Measurements from ENCODE around the gene DHX16. TPM values are rescaled to one million over a fixed set of nuclear protein-coding genes. Genes with fewer than 3 reads are reported as not detected.

Gene DHX16
- total RNA-seq, 1 experiment from 2014 or later = 34.8 TPM

- H3K36me3 Mint-ChIP-seq (ENCODE audit: insufficient read depth in 1 of 3, low read depth in 3 of 3) = peaks cover 16 to 71% (median 57%) of the 10 kb centered on the region in 3 experiments; a peak in 6 of 7 replicates
These were observed 32.3 kb downstream of the DHX16 start for GRCh38 chr6:30640481-30640880.

More at GRCh38 chr6:30640481-30640880, 32.3 kb downstream of the DHX16 start:
- no peak overlapping the region for H3K4me3 Mint-ChIP-seq
- Histone ChIP-seq H2BK15ac (ENCODE audit: low read depth, low read length) (no peak overlapping the region), H3K9me3 (ENCODE audit: control insufficient read depth, low read depth, low read length) (no peaks in the 10 kb centered on the region), H3K23me2 (ENCODE audit: insufficient read length, low read depth, low read length, poor library complexity, severe bottlenecking) (no peaks in the 10 kb centered on the region), H2BK5ac (ENCODE audit: insufficient read length, low read length) (no peak overlapping the region), H2BK120ac (ENCODE audit: low read depth, low read length, poor library complexity, severe bottlenecking) (no peak overlapping the region), H4K5ac (ENCODE audit: insufficient read length, low read depth, low read length) (no peak overlapping the region), H3T11ph (ENCODE audit: low read length) (no peak overlapping the region), H3K79me1 (ENCODE audit: insufficient read depth, low read depth, low read length, poor library complexity, severe bottlenecking) (no peaks in the 10 kb centered on the region), H4K91ac (ENCODE audit: insufficient read length, low read depth, low read length) (no peak overlapping the region), H2AK5ac (ENCODE audit: insufficient read length, low read length) (no peak overlapping the region), H2AFZ (ENCODE audit: low read length) (no peak overlapping the region), H3K4ac (ENCODE audit: low read depth, low read length) (no peak overlapping the region), H3K23ac (ENCODE audit: insufficient read length, low read depth, low read length) (no peak overlapping the region), H3K27me3 (ENCODE audit: insufficient read depth, low read length) (no peaks in the 10 kb centered on the region), H2BK20ac (ENCODE audit: low read depth, low read length, poor library complexity, severe bottlenecking) (no peak overlapping the region), H2BK12ac (ENCODE audit: insufficient read length, low read depth, low read length) (no peak overlapping the region), H3K79me2 (ENCODE audit: insufficient read depth, low read length) (no peaks in the 10 kb centered on the region), H3K4me1 (ENCODE audit: insufficient read depth, low read length) (no peaks in the 10 kb centered on the region), H4K20me1 (ENCODE audit: control insufficient read depth, insufficient read depth, insufficient read length) (no peaks in the 10 kb centered on the region), H3K9ac (ENCODE audit: extremely low read depth, insufficient read length, low read length) (no peak overlapping the region), H3K56ac (ENCODE audit: insufficient read length, low read depth, low read length) (no peak overlapping the region), H3K14ac (ENCODE audit: insufficient read depth, low read length) (no peak overlapping the region), H3K27ac (ENCODE audit: insufficient read length, low read depth, low read length) (no peak overlapping the region), H4K8ac (replicated peaks; ENCODE audit: insufficient read length, low read depth, low read length) (no peak overlapping the region), H3K4me2 (ENCODE audit: insufficient read depth, insufficient read length, low read length) (no peak overlapping the region), H3K18ac (ENCODE audit: insufficient read length, low read depth, low read length) (no peak overlapping the region)
- H3K27me3 Mint-ChIP-seq (ENCODE audit: low read depth) = no peaks in the 10 kb centered on the region
- no CpG with 5 or more reads among the region's 10 CpGs for WGBS (ENCODE audit: extremely low coverage, insufficient read length, low lambda C conversion rate)
- H3K4me1 Mint-ChIP-seq = no peaks in the 10 kb centered on the region; a peak in 1 of 4 replicates
- TF ChIP-seq CTCF (conservative IDR thresholded peaks at IDR 0.05) = no peak
- H3K27ac Mint-ChIP-seq = no peak overlapping the region
- DNase-seq = no peak
- no peaks in the 10 kb centered on the region for H3K9me3 Mint-ChIP-seq

Data from H9 (cell line).